Activated gamma-delta T cell (primary cell): ENCODE data around the gene CLEC19A.
"Not testable (repeated sequence)": the region's sequence is repeated elsewhere in the genome, so short reads cannot be mapped to it uniquely, and the experiment has no call there.

Source experiments
- DNase-seq: peaks from one replicate; lab custom pipeline; 2025; lab: John Stamatoyannopoulos, UW

Gene CLEC19A

GRCh38 chr16:19286827-19287226, 1.3 kb downstream of the CLEC19A start:
- DNase-seq, result no peak

GRCh38 chr16:19287241-19287640, 1.7 kb downstream of the CLEC19A start:
- DNase-seq, result no peak

- DNase-seq, result no peak
These were observed 3.6 kb downstream of the CLEC19A start for GRCh38 chr16:19288872-19289799.

GRCh38 chr16:19289811-19290485, 4.4 kb downstream of the CLEC19A start:
- DNase-seq, result no peak

GRCh38 chr16:19290860-19291259, 5.3 kb downstream of the CLEC19A start:
- DNase-seq, result no peak

GRCh38 chr16:19291475-19291874, 5.9 kb downstream of the CLEC19A start:
- no peak for DNase-seq

GRCh38 chr16:19292186-19292585, 6.7 kb downstream of the CLEC19A start:
- DNase-seq, result no peak

GRCh38 chr16:19294156-19294649, 8.7 kb downstream of the CLEC19A start:
- no peak for DNase-seq

- DNase-seq, result no peak
These were observed 9.9 kb downstream of the CLEC19A start for GRCh38 chr16:19295393-19295792.

GRCh38 chr16:19297454-19297853, 11.9 kb downstream of the CLEC19A start:
- DNase-seq, result no peak

- DNase-seq, result no peak
These were observed 14.0 kb downstream of the CLEC19A start for GRCh38 chr16:19299565-19299964.

GRCh38 chr16:19301931-19302330, 16.4 kb downstream of the CLEC19A start:
- no peak for DNase-seq

- no peak for DNase-seq
These were observed 19.2 kb downstream of the CLEC19A start for GRCh38 chr16:19304750-19305149.

GRCh38 chr16:19305443-19305842, 19.9 kb downstream of the CLEC19A start:
- DNase-seq, result no peak

GRCh38 chr16:19307587-19308241, 22.2 kb downstream of the CLEC19A start:
- DNase-seq, result no peak

GRCh38 chr16:19308392-19308791, 22.9 kb downstream of the CLEC19A start:
- no peak for DNase-seq

- DNase-seq, result no peak
These were observed 23.6 kb downstream of the CLEC19A start for GRCh38 chr16:19309178-19309577.

- DNase-seq, result no peak
These were observed 29.3 kb downstream of the CLEC19A start for GRCh38 chr16:19314718-19315425.

- no peak for DNase-seq
These were observed 30.4 kb downstream of the CLEC19A start for GRCh38 chr16:19315889-19316433.

- no peak for DNase-seq
These were observed 31.3 kb downstream of the CLEC19A start for GRCh38 chr16:19316846-19317245.

GRCh38 chr16:19321186-19321585, 35.7 kb downstream of the CLEC19A start:
- DNase-seq, result not testable (repeated sequence)
